ENCODE results near the gene RASSF7.

Gene RASSF7

DNA sequence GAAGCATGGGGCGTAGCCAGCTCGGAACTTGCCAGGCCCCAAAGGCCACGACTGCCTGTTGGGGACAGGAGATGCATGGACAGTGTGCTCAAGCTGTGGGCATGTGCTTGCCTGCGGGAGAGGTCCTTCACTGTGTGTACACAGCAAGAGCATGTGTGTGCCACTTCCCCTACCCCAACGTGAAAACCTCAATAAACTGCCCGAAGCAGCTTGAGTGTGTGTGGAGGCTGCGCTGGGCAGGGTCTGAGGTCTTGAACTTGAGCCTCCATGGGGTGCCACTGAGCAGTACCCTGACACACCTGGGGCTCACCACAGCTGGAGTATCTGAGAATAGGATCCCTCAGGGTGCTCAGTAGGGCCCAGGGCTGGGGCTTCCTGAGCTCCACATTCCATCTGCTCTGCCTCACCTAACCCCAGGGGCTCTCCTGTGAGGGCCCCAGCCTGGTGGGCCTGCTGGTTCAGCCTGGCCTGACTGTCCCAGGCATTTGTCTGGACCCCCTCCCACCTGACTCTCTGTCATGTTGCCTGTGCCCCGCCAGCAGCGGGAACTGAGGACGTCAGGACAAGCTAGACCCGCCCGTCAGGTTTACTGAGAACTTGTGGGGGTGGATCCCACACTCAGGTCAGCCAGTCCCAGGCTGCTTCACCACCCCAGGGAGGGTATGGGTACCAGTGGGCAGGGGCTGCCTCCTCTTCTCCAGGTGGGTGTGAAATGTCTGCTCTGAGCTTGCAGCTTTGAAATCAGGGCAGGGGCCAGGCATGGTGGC is 3.2 kb downstream of the RASSF7 start:
- Histone ChIP-seq H4K8ac (ENCODE audit: low read depth, low read length) (peak overlapping the region; percentile 5), H2AK5ac (ENCODE audit: low read length) (no peak overlapping the region), H3K36me3 (ENCODE audit: control insufficient read depth in 1 of 2, insufficient read depth in 2 of 2, low read length in 2 of 2) (peaks cover 16 to 22% of the 10 kb centered on the region in 2 experiments), H3K4ac (ENCODE audit: low read depth, low read length) (no peak overlapping the region), H3K4me1 (ENCODE audit: control insufficient read depth in 1 of 2, insufficient read depth in 2 of 2, low read length in 2 of 2) (peaks cover 49 to 62% of the 10 kb centered on the region in 2 experiments), H3K23ac (ENCODE audit: low read length) (no peak overlapping the region), H3K9ac (ENCODE audit: low read length) (no peak overlapping the region), H2BK5ac (ENCODE audit: low read depth, low read length, poor library complexity) (peak overlapping the region; percentile 55), H3K27ac (ENCODE audit: low read depth, low read length) (peak overlapping the region; percentile 49), H2BK12ac (ENCODE audit: low read length) (peak overlapping the region; percentile 19), H4K12ac (ENCODE audit: low read depth, low read length) (no peak overlapping the region), H3K79me1 (ENCODE audit: low read length) (peaks cover 43% of the 10 kb centered on the region), H3K4me3 (ENCODE audit: low read depth, low read length) (peak overlapping the region; percentile 0), H3K18ac (ENCODE audit: low read length) (peak overlapping the region; percentile 34), H3K14ac (ENCODE audit: low read length) (peak overlapping the region; percentile 38), H3K4me2 (ENCODE audit: low read length) (peak overlapping the region; percentile 3), H3K9me3 (ENCODE audit: insufficient read depth, low read depth, low read length) (peaks cover 8% of the 10 kb centered on the region), H2BK120ac (ENCODE audit: insufficient read depth, low read length, poor library complexity) (peak overlapping the region; percentile 25), H4K91ac (ENCODE audit: low read depth, low read length) (peak overlapping the region; percentile 52), H2AFZ (ENCODE audit: insufficient read depth, low read length, poor library complexity) (no peak overlapping the region), H3K27me3 (ENCODE audit: insufficient read depth, low read length) (no peaks in the 10 kb centered on the region), H3K79me2 (ENCODE audit: control insufficient read depth, insufficient read depth, low read length, poor library complexity) (peaks cover 25% of the 10 kb centered on the region)
- no CpG with 5 or more reads among the region's 12 CpGs for whole genome bisulfite sequencing (ENCODE audit: extremely low coverage, insufficient coverage, insufficient read length)
- peak; percentile 83 to 87 for DNase-seq

- H2AFZ ChIP-seq (ENCODE audit: insufficient read depth, low read length, poor library complexity): no peak overlapping the region
- H3K79me1 ChIP-seq (ENCODE audit: low read length): peaks cover 37% of the 10 kb centered on the region
- H2BK120ac ChIP-seq (ENCODE audit: insufficient read depth, low read length, poor library complexity): peak overlapping the region; percentile 14
- H2AK5ac ChIP-seq (ENCODE audit: low read length): peak overlapping the region; percentile 5
- no peak overlapping the region for H3K9ac ChIP-seq (ENCODE audit: low read length)
- H2BK5ac ChIP-seq (ENCODE audit: low read depth, low read length, poor library complexity): peak overlapping the region; percentile 3
- no peak overlapping the region for H3K23ac ChIP-seq (ENCODE audit: low read length)
- H3K18ac ChIP-seq (ENCODE audit: low read length): peak overlapping the region; percentile 22
- peaks cover 8% of the 10 kb centered on the region for H3K9me3 ChIP-seq (ENCODE audit: insufficient read depth, low read depth, low read length)
- peak overlapping the region; percentile 63 for H2BK12ac ChIP-seq (ENCODE audit: low read length)
- no peak overlapping the region for H3K4me2 ChIP-seq (ENCODE audit: low read length)
- H3K79me2 ChIP-seq (ENCODE audit: control insufficient read depth, insufficient read depth, low read length, poor library complexity): peaks cover 20% of the 10 kb centered on the region
- H4K8ac ChIP-seq (ENCODE audit: low read depth, low read length): peak overlapping the region; percentile 40
- peak overlapping the region; percentile 13 for H3K4ac ChIP-seq (ENCODE audit: low read depth, low read length)
- peak; percentile 68 to 85 for DNase-seq
- no peak overlapping the region for H3K4me3 ChIP-seq (ENCODE audit: low read depth, low read length)
- no peaks in the 10 kb centered on the region for H3K27me3 ChIP-seq (ENCODE audit: insufficient read depth, low read length)
- no CpG with 5 or more reads among the region's 12 CpGs for WGBS (ENCODE audit: extremely low coverage, insufficient coverage, insufficient read length)
- peaks cover 48 to 62% of the 10 kb centered on the region in 2 experiments for H3K4me1 ChIP-seq (ENCODE audit: control insufficient read depth in 1 of 2, insufficient read depth in 2 of 2, low read length in 2 of 2)
- H4K12ac ChIP-seq (ENCODE audit: low read depth, low read length): no peak overlapping the region
- peaks cover 16 to 22% of the 10 kb centered on the region in 2 experiments for H3K36me3 ChIP-seq (ENCODE audit: control insufficient read depth in 1 of 2, insufficient read depth in 2 of 2, low read length in 2 of 2)
- peak overlapping the region; percentile 54 for H3K14ac ChIP-seq (ENCODE audit: low read length)
- H4K91ac ChIP-seq (ENCODE audit: low read depth, low read length): peak overlapping the region; percentile 36
- peak overlapping the region; percentile 56 for H3K27ac ChIP-seq (ENCODE audit: low read depth, low read length)
These were observed 5.2 kb downstream of the RASSF7 start for GRCh38 chr11:565921-566509.

DNA sequence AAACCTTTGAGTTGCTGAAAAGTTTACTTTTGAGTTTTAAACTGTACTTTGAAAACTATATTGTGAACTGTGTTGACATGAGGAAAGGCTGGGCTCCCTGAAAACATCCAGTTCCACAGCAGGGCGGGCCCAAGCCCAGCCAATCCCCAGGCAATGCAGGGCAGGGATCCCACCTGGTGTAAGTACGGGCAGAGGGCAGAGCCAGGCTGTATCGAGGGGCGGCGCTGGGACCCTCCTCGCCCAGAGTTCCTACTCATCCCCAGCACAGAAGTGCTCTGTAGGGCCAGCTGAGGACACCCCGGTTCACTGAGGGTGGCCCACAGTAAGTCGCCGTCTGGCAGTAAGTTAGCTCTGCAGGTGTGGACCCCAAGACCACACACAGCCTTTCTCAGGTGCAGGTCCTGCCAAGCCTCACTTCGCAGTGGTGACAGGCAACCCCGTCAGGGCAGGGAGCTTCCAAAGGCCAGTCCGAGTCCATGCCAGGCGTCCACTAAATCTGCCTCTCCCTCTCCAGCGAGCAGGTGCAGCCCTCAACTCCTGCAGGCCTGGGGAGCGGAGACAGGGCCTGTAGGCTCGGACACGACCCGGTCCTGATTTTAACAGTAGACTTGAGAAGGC is 6.3 kb downstream of the RASSF7 start:
- Histone ChIP-seq H3K79me2 (ENCODE audit: control insufficient read depth, insufficient read depth, low read length, poor library complexity) (peaks cover 9% of the 10 kb centered on the region), H3K9me3 (ENCODE audit: insufficient read depth, low read depth, low read length) (peaks cover 6% of the 10 kb centered on the region), H4K91ac (ENCODE audit: low read depth, low read length) (no peak overlapping the region), H3K18ac (ENCODE audit: low read length) (peak overlapping the region; percentile 51), H4K12ac (ENCODE audit: low read depth, low read length) (no peak overlapping the region), H3K27me3 (ENCODE audit: insufficient read depth, low read length) (no peaks in the 10 kb centered on the region), H3K4me1 (ENCODE audit: control insufficient read depth in 1 of 2, insufficient read depth in 2 of 2, low read length in 2 of 2) (peaks cover 45 to 63% of the 10 kb centered on the region in 2 experiments), H3K79me1 (ENCODE audit: low read length) (peaks cover 26% of the 10 kb centered on the region), H2AFZ (ENCODE audit: insufficient read depth, low read length, poor library complexity) (no peak overlapping the region), H4K8ac (ENCODE audit: low read depth, low read length) (no peak overlapping the region), H3K14ac (ENCODE audit: low read length) (no peak overlapping the region), H3K36me3 (ENCODE audit: control insufficient read depth in 1 of 2, insufficient read depth in 2 of 2, low read length in 2 of 2) (peaks cover 16 to 19% of the 10 kb centered on the region in 2 experiments), H3K4ac (ENCODE audit: low read depth, low read length) (peak overlapping the region; percentile 84), H3K27ac (ENCODE audit: low read depth, low read length) (no peak overlapping the region), H2BK120ac (ENCODE audit: insufficient read depth, low read length, poor library complexity) (no peak overlapping the region), H3K4me2 (ENCODE audit: low read length) (peak overlapping the region; percentile 99), H3K4me3 (ENCODE audit: low read depth, low read length) (peak overlapping the region; percentile 18), H2AK5ac (ENCODE audit: low read length) (peak overlapping the region; percentile 32), H2BK12ac (ENCODE audit: low read length) (no peak overlapping the region), H2BK5ac (ENCODE audit: low read depth, low read length, poor library complexity) (no peak overlapping the region), H3K9ac (ENCODE audit: low read length) (peak overlapping the region; percentile 49), H3K23ac (ENCODE audit: low read length) (no peak overlapping the region)
- no CpG with 5 or more reads among the region's 18 CpGs for WGBS (ENCODE audit: extremely low coverage, insufficient coverage, insufficient read length)
- DNase-seq: no peak

- Histone ChIP-seq H4K12ac (ENCODE audit: low read depth, low read length) (peak overlapping the region; percentile 45), H3K18ac (ENCODE audit: low read length) (peak overlapping the region; percentile 51), H3K4ac (ENCODE audit: low read depth, low read length) (peak overlapping the region; percentile 84), H3K36me3 (ENCODE audit: control insufficient read depth in 1 of 2, insufficient read depth in 2 of 2, low read length in 2 of 2) (peaks cover 12 to 15% of the 10 kb centered on the region in 2 experiments), H3K79me2 (ENCODE audit: control insufficient read depth, insufficient read depth, low read length, poor library complexity) (peaks cover 9% of the 10 kb centered on the region), H2AK5ac (ENCODE audit: low read length) (peak overlapping the region; percentile 32), H2BK5ac (ENCODE audit: low read depth, low read length, poor library complexity) (peak overlapping the region; percentile 13), H3K9ac (ENCODE audit: low read length) (peak overlapping the region; percentile 31), H3K14ac (ENCODE audit: low read length) (peak overlapping the region; percentile 84), H3K4me1 (ENCODE audit: control insufficient read depth in 1 of 2, insufficient read depth in 2 of 2, low read length in 2 of 2) (peaks cover 38 to 58% of the 10 kb centered on the region in 2 experiments), H3K9me3 (ENCODE audit: insufficient read depth, low read depth, low read length) (peaks cover 6% of the 10 kb centered on the region), H2BK120ac (ENCODE audit: insufficient read depth, low read length, poor library complexity) (peak overlapping the region; percentile 21), H3K27ac (ENCODE audit: low read depth, low read length) (peak overlapping the region; percentile 59), H4K8ac (ENCODE audit: low read depth, low read length) (peak overlapping the region; percentile 30), H3K23ac (ENCODE audit: low read length) (no peak overlapping the region), H3K79me1 (ENCODE audit: low read length) (peaks cover 25% of the 10 kb centered on the region), H2AFZ (ENCODE audit: insufficient read depth, low read length, poor library complexity) (peak overlapping the region; percentile 26), H3K4me3 (ENCODE audit: low read depth, low read length) (peak overlapping the region; percentile 91), H2BK12ac (ENCODE audit: low read length) (peak overlapping the region; percentile 19), H3K27me3 (ENCODE audit: insufficient read depth, low read length) (no peaks in the 10 kb centered on the region), H3K4me2 (ENCODE audit: low read length) (peak overlapping the region; percentile 99), H4K91ac (ENCODE audit: low read depth, low read length) (peak overlapping the region; percentile 52)
- DNase-seq: peak in 1 of 2 donors; percentile 34
- WGBS (ENCODE audit: extremely low coverage, insufficient coverage, insufficient read length): no CpG with 5 or more reads among the region's 41 CpGs
These were observed 7.0 kb downstream of the RASSF7 start for GRCh38 chr11:567629-568292.
